HG02852 (cell line): ENCODE results near the gene SRSF6.
"Not testable (repeated sequence)": the region's sequence is repeated elsewhere in the genome, so short reads cannot be mapped to it uniquely, and the experiment has no call there.

Experiments used
- ATAC-seq: cut with Tn5 transposase; IDR thresholded peaks from one replicate; pipeline ENCODE4 v1.9.1; 2021; ENCODE audit warnings: mild to moderate bottlenecking, moderate library complexity; ENCODE audit not compliant: unreplicated experiment

SRSF6 gene

DNA sequence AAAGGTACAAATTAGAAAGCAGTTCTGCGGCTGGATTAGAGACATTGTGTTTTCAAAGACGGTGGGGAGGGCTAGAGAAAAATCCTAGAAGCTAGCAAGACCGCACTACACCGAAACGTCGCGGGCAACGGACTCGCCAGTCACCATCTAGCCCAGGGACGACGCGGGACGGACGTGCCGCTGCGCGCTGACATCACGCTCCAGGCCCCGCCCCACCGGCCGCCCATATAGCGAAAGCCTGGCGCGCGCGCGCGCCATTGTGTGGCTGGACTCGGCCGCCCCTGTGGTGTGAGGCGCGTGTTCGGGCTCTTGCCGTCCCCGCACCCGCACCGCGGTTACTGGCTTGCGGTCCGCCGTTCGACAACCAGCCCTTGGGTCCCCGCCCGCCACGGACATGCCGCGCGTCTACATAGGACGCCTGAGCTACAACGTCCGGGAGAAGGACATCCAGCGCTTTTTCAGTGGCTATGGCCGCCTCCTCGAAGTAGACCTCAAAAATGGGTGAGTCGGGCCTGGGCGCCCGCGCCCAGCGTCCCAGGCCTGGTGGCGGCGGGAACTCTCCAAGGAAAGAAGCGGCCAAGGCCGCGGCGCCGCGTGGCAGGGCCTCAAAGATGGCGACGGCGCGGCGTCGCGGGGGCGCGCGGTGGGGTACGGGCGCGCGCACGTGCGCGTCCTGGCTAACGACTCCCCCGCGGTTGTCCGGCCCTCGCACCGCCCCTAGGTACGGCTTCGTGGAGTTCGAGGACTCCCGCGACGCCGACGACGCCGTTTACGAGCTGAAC is at the start of gene SRSF6:
Gene SRSF6 (plus strand): TSS at position 257 of the 782 bp plus-strand sequence. CDS start 138 bp downstream, at position 395.
- ATAC-seq = peak; percentile 87

DNA sequence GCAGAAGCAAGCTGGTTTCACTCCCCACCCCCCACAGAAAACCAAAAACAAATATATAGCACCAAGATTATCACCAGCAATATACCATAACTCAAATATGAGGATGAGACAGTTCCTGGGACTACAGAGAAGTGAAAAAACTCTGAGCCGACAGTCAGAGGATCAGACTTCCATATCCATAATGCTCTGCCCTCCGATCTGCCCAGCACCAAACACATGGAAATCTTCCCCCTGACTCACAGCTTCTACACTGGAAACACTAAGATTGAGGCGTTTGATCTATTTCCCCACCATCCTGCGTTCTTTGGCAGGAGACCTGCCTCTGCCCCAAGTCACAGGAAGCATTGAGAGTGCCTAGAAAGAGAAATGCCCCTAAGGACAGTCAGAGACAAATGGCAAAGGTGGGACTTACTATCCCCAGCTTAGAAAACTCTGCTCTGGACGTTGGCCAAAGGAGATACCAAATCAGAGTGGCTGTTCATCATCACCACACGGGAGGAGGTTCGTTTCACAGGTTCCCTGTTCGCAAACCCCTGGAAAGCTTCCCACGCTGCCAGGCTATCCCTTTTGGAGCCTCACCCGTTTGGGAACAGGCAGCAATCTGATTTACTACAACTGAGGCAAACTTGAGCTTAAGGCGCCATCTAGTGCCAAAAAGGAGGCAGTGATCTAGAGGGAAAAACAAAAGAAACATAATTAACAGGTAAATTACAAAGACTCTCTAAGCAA is 48.7 kb upstream of the SRSF6 start:
- no peak for ATAC-seq

DNA sequence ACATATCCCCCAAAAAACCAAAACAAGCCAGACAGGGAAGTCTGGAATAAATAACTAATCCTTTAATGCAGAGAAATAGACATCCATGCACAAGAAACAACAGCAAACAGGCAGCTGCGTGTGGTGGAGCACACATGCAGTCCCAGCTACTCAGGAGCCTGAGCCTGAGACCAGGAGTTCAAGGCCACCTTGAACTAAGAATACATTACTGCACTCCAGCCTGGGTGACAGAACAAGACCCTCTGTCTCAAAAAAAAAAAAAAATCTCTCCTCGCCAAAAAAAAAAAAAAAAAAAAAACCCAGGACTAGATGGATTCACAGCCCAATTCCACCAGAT is 48.2 kb upstream of the SRSF6 start:
- ATAC-seq = no peak

DNA sequence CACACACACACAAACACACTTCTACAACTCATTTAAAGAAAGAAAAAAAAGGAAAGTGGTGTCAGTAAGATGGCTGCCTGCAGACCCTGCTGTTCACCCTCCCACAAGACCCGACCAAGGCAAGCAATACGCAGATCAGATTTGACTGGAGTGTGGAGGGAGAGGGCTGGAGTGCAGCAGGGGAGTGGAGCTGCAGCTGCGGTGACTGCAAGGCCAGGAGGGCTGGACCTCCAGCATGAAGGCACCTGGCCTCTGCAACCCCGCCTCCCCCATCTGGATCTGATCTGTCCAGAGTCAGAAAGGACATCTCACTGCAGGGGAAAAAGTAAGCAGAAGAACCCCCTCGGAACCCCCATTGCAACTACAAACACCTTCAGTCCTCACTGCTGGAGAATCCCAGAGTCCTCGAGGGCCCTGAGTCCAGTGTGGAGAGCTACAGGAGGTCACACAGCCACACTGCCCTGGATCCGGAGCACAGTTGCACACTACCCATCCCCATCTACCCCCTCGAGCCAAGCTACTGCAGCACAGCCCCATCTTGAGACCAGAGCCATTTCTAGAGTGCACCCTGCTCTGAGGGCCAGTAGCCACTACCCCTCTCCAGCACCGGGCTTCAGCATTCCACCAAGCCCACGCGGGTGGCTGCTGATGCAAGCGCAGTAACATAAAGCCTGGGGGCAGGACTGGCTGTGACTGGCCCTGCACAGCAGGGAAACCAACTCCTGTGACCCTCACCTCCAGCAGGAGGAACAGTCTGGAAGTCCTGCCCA is 41.9 kb upstream of the SRSF6 start:
- no peak for ATAC-seq

DNA sequence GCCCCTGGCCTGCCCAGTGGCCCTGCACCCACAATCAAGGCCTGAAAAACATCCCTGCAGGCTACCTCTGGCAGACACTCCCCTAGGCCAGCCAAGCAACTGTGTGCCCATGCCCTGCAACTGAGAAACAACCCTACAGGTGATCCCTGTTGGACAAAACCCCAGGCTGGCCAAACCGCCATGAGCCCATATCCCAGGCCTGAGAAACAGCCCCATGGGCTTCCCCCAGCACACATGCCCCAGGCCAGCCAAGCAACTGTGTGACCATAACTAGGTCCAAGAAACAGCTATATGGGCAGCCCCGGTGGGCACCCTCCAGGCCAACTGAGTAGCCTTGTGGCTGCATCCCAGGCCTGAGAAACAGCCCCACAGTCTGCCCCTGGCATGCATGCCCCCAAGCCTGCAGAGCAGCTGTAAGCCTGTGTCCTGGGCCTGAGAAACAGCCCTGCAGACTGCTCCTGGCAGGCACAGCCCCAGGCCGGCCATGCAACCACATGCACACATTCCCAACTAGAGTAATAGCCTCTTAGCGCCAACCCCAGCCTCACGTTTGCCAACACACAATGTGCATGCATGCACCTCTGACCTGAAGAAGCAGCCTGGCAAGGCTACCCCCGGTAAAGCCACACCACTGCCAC is 41.0 kb upstream of the SRSF6 start:
- no peak for ATAC-seq

DNA sequence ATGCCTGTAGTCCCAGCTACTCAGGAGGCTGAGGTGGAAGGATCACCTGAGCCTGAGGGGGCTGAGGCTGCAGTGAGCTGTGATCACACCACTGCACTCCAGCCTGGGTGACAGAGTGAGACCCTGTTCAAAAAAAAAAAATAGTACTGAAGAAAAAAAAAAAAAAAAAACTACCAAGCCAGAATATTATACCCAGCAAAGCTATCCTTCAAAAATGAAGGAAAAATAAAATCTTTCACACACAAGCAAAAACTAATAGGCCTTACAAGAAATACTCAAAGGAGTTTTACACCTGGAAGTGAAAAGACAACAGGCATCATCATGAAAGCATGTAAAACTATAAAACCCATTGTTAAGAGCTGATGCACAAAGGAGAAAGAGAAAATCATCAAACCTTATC is 37.5 kb upstream of the SRSF6 start:
- ATAC-seq = no peak

DNA sequence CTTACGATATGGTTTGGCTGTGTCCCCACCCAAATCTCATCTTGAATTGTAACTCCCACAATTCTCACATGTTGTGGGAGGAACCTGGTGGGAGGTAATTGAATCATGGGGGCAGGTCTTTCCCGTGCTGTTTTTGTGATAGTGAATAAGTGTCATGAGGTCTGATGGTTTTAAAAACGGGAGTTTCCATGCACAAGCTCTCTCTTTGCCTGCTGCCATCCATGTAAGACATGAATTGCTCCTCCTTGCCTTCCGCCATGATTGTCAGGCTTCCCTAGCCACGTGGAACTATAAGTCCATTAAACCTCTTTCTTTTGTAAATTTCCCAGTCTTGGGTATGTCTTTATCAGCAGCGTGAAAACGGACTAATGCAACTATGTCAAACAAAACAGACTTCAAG is 36.8 kb upstream of the SRSF6 start:
- not testable (repeated sequence) for ATAC-seq

DNA sequence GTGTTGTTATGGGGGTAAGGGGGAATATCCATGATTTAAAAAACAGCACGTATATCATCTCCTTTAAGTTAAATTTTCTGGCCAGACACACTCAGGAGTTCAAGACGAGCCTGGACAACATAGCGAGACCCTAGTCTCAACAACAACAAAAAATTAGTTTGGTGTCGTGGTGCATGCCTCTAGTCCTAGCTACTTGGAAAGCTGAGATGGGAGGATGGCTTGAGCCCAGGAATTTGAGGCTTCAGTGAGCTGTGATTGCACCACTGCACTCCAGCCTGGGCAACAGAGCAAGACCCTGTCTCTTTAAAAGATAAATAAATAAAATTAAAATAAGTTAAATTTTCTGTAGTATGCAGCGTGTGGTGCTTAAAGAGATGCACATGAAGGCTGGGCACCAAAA is 31.5 kb upstream of the SRSF6 start:
- ATAC-seq = no peak

DNA sequence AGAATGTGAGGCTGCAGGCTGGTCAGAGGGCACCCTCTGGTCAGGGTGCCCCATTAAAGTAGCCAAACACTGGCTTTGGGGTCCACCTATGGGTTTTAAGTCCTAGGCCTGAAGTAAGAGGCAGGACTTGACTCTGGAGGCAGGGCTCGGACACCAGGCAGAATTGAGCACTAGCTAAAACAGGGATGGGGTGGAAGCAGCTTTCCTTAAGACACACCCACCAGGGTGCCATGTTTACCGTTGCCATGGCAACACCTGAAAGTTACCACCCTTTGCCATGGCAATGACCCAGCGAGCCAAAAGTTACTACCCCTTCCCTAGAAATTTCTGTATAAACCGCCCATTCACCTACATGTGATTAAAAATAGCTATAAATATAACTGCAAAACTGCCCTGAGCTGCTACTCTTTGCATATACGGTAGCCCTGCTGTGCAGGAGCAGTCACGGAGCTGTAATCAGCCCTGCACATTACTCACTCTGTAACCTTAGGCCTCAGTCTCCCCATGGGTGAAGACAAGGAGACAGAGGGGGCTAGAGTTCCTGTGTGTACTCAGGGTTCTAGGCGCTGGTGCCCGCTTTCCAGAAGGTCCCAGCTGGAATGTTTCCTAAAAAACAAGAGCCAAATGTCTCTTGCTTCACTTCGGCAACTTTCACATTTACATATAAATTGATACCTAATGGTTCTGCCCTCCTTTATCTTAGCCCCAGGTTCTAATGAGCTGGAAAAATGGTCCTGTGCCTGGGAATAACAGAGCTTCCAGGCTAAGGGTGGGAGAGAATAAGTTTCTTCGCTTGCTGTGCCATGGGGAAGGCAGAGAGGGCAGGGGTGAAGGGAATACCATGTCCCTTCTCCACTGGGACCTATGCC is 27.2 kb upstream of the SRSF6 start:
- no peak for ATAC-seq

DNA sequence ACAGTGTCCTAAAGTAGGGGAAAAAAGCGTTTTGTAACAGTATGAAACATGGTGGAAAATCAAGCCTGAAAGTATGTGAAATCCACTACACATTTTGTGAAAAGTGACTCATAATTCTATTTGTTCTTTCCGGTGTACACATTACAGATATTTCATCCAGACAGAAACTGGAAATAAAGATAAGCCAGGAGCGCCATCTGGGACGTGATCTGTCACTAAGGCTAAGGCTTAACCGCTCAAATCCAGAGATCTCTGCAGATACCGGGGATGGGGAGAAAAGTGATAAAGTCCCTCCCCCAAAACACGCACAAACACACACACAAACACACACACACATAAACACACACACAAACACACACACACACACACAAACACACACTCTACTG is 26.6 kb upstream of the SRSF6 start:
- no peak for ATAC-seq

DNA sequence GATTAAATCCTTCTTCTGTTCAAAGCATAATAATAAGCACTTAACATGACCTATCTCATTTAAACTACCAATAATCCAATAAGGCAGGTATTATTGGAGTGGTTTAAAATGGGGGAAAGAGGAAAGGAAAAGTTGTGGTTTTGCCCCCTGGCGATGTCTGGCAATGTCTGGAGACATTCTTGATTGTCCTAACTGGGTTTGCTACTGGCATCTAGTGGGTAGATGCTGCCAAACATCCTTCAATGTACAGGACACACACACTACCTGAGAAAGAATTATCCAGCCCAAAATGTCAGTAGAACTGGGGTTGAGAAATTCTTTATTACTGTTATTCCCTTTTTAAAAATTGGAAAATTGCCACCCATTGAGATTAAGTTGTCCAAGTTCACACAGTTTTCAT is 25.2 kb upstream of the SRSF6 start:
- no peak for ATAC-seq

DNA sequence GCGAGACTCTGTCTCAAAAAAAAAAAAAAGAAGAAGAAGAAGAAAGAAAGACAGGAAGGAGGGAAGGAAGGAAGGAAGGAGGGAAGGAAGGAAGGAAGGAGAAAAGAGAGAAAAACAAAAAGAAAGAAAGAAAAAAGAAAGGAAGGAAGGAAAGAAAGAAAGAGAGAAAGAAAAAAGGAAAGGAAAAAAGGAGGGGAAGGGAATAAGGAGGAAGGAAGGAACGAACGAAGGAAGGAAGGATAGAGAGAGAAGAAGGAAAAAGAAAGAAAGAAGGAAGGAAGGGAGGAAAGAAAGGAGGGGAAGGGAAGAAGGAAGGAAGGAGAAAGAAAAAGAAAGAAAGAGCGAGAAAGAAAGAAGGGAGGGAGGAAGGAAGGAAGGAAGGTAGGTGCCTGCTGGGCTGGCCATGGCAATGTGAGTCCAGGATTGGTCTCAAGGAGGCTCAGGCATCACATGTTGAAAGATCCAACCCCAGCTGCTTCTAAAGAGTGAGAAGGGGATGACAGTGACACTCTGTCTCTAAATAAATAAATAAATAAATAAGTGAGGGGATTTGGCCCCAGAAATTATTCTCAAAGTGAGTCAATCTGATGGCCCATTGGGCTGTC is 24.3 kb upstream of the SRSF6 start:
- no peak for ATAC-seq

DNA sequence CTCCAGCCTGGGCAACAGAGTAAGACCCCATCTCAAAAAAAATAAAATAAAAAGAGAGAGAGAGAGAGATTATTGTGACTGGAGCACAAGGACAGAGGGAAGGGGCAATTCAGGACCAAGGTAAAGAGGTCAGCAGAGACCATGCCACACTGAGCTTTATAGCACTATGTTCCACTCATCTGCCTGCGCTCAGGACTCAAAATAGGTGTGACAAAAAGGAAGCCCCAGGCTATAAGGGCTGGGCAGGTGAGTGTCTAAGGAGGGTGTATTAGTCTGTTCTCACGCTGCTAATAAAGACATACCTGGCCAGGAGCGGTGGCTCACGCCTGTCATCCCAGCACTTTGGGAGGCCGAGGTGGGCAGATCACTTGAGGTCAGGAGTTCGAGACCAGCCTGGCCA is 23.1 kb upstream of the SRSF6 start:
- no peak for ATAC-seq

DNA sequence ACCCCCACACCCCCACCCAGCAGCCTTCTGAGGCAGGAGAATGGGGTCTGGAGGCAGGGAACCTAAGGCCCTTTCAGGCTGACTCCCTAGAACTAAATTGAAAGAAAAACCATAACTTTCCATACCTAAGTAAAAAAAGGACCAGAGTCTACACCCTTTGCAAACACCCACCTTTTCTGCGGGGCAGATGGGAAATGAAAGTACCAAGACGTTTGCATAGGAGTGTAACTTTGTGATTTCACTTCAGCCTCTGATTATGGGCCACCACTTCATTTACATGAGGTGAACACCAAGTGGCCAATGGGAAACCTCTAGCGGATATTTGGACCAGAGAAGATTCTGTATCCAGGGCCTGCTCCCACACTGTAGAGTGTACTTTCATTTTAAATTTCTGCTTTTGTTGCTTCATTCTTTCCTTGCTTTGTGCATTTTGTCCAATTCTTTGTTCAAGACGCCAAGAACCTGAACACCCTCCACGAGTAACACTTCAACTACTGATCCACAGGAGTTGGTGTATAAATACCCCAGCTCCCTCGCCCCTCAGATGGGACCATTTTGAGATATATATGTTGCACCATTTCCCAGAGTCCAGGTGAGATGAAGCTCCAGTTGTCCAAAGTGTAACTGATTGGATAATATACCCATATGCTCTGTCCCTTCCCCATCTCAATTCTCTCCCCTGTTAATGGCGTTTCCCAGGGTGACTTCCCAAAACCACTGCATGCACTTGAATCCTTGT is 18.9 kb upstream of the SRSF6 start:
- ATAC-seq = peak; percentile 93

DNA sequence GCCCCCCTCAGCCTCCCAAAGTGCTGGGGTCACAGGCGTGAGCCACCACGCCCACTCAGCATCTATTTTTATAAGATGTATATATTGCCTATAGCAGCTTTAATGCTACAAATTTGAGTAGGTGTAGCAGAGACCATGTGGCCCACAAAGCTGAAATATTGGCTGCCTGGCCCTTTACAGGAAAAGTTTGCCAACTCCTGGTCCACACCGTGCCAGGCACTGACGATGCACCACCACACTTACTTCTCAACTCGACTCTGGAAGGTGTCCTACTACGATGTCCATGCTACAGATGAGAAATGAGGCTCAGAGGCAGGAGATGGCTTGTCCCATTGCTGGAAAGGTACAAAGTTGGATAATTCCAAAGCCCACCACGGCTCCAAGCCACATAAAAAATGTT is 17.2 kb upstream of the SRSF6 start:
- no peak for ATAC-seq

DNA sequence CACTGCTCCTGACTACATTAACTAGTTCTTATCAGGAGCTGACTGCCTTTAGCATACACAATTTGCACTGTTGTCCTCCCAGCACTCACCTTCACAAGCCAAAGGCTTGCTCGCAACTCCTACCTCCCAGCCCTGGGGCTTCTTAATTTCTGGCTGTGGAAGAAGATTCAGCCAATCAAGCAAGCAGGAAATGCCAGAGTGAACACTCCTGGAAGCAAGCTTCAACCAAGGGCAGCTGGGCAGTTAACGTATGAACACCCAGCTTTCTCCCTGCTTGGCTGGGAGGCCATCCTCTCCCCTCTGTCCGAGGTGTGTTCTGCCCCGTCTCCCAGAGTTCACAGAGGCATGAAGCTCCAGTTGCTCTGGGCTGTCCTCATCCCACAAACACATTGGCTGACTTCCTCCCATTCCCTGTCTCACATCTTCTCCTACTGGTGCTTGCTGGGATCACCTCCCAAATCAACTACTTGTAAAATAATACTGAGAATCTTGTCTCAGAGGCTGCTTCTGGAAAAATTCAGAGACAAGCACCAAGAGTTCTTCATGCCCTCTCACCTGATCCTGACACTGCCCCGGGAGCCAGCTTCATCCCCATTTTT is 15.3 kb upstream of the SRSF6 start:
- ATAC-seq = no peak

DNA sequence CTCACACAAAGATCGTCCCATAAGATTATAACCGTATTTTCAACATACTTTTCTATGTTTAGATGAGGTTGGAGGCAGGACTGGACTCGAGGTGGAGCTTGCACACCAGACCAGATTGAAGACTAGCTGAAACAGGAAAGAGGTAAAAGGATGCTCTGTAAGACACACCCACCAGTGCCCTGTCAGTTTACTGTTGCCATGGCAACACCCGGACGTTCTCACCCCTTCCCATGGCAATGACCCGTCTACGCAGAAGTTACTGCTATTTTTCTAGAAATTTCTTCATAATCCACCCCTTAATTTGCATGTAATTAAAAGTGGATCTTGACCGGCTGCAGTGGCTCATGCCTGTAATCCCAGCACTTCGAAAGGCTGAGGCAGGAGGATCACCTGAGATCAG is 13.6 kb upstream of the SRSF6 start:
- ATAC-seq = no peak

DNA sequence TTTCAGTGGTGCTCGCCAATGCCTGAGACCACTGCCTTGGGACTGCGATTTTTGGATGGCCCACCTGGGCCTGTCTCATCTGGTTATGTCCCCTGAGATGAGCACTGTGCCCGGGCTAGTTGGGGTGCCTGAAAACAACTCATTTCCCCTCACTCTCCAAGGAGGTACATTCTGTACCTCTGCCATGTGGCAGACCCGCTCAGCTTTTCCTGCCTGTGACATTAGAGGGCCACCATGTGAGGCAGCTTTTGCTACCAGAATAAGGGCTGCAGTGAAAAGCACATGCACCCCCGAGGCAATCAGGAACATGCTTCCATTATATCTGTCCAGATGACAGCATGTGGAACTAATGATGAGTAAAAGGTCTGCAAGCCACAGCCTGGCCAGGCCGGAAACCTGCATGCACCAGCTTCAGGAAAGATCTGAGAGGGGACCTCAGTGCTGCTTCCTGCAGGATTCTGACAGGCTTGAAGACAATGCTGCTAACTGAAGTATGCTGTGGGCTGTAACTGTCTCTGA is 11.3 kb upstream of the SRSF6 start:
- ATAC-seq = no peak

DNA sequence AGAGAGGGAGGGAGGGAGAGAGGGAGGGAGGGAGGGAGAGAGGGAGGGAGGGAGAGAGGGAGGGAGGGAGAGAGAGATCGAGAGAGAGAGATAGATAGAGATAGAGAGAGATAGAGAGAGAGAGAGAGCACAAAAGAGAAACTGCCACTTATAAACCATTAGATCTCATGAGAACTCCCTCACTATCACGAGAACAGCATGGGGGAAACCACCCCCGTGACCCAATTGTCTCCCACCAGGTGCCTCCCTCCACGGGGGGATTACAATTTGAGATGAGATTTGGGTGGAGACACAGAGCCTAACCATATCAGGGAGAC is 9.3 kb upstream of the SRSF6 start:
- not testable (repeated sequence) for ATAC-seq
